Progenitor cell of endocrine pancreas (in vitro differentiated cells): ENCODE results near the gene PRR14. TPM values are rescaled to one million over a fixed set of nuclear protein-coding genes. Genes with fewer than 3 reads are reported as not detected.
A peak's percentile ranks its signal among the peaks of the same experiment; 100 is the strongest.

ENCODE experiments used
- DNase-seq: peaks from one replicate; pipeline ENCODE4 v3.0.0; 2021; ENCODE audit warnings: low spot score; ENCODE audit not compliant: unreplicated experiment
- H3K27ac Mint-ChIP-seq: 2 replicates; pipeline ENCODE4 v1.8.0; 2021; ENCODE audit warnings: mild to moderate bottlenecking, moderate library complexity, mixed read lengths
- H3K27me3 Mint-ChIP-seq: 2 replicates; pipeline ENCODE4 v1.8.0; 2021; ENCODE audit warnings: mixed read lengths
- H3K36me3 Mint-ChIP-seq: 2 replicates; pipeline ENCODE4 v1.8.0; 2022; ENCODE audit warnings: mixed read lengths; ENCODE audit not compliant: insufficient read depth
- H3K4me1 Mint-ChIP-seq: 2 replicates; pipeline ENCODE4 v1.8.0; 2021; ENCODE audit warnings: low read depth, mixed read lengths
- H3K4me3 Mint-ChIP-seq: 2 replicates; pipeline ENCODE4 v1.8.0; 2021; ENCODE audit warnings: low read depth, mild to moderate bottlenecking, moderate library complexity, mixed read lengths
- H3K9me3 Mint-ChIP-seq: 2 replicates; pipeline ENCODE4 v1.8.0; 2021; ENCODE audit warnings: low read depth, mixed read lengths
- CTCF ChIP-seq: fragments of 200-600 bp; sonication (generic); IDR thresholded peaks from one replicate; pipeline ENCODE4 v1.5.0; 2021; ENCODE audit warnings: antibody characterized with exemption, mild to moderate bottlenecking; ENCODE audit not compliant: unreplicated experiment
- total RNA-seq: library from RNA; stranded (reverse); gene quantifications from 2 replicates; pipeline ENCODE4 v1.2.1, GENCODE V29; 2021

Gene PRR14
- total RNA-seq, 1 donor from 2014 or later, result 58.7 TPM

- H3K4me3 Mint-ChIP-seq, result peak within 1 kb of the TSS; percentile 98
These were observed 7.3 kb downstream of the PRR14 start, which contains the start of gene FBRS for GRCh38 chr16:30657866-30658730. FBRS (plus strand) TSS chr16:30658431; CDS start chr16:30659519, 1,088 bp downstream.

GRCh38 chr16:30658731-30659506 lies 8.2 kb downstream of the PRR14 start:
- no peak for TF ChIP-seq CTCF
- H3K27me3 Mint-ChIP-seq, result no peaks in the 10 kb centered on the region
- no peaks in the 10 kb centered on the region for H3K9me3 Mint-ChIP-seq
- peak; percentile 62 for DNase-seq
- H3K4me1 Mint-ChIP-seq, result peaks cover 16% of the 10 kb centered on the region
- peak overlapping the region; percentile 98 for H3K4me3 Mint-ChIP-seq
- H3K27ac Mint-ChIP-seq, result peak overlapping the region; percentile 100
- H3K36me3 Mint-ChIP-seq, result peaks cover 21% of the 10 kb centered on the region

More at GRCh38 chr16:30657866-30658730, 7.3 kb downstream of the PRR14 start, which contains the start of gene FBRS:
- Mint-ChIP-seq H3K9me3 (no peaks in the 10 kb centered on the region), H3K27ac (peak within 1 kb of the TSS; percentile 100), H3K4me1 (peaks cover 16% of the 10 kb centered on the region), H3K36me3 (peaks cover 15% of the 10 kb centered on the region), H3K27me3 (no peaks in the 10 kb centered on the region)
- DNase-seq, result peak; percentile 99
- peak; percentile 90 for TF ChIP-seq CTCF

- DNase-seq, result no peak
- Mint-ChIP-seq H3K4me3 (peak overlapping the region; percentile 75), H3K27ac (no peak overlapping the region), H3K27me3 (no peaks in the 10 kb centered on the region), H3K4me1 (peaks cover 16% of the 10 kb centered on the region), H3K9me3 (no peaks in the 10 kb centered on the region), H3K36me3 (peaks cover 19% of the 10 kb centered on the region)
- TF ChIP-seq CTCF, result peak; percentile 21
These were observed 9.0 kb downstream of the PRR14 start for GRCh38 chr16:30659507-30660423.

GRCh38 chr16:30660424-30661261 lies 9.9 kb downstream of the PRR14 start:
- TF ChIP-seq CTCF, result no peak
- H3K4me1 Mint-ChIP-seq, result peaks cover 16% of the 10 kb centered on the region
- peaks cover 22% of the 10 kb centered on the region for H3K36me3 Mint-ChIP-seq
- DNase-seq, result no peak
- no peaks in the 10 kb centered on the region for H3K27me3 Mint-ChIP-seq
- peak overlapping the region; percentile 60 for H3K27ac Mint-ChIP-seq
- H3K9me3 Mint-ChIP-seq, result no peaks in the 10 kb centered on the region
- H3K4me3 Mint-ChIP-seq, result peak overlapping the region; percentile 75
